GM18517 (cell line): Measurements from ENCODE around the gene CFAP221.

Experiments used
- ATAC-seq: cut with Tn5 transposase; IDR thresholded peaks from one replicate; pipeline ENCODE4 v1.9.1; 2021; ENCODE audit warnings: mild to moderate bottlenecking, moderate library complexity; ENCODE audit not compliant: unreplicated experiment

Gene CFAP221

DNA sequence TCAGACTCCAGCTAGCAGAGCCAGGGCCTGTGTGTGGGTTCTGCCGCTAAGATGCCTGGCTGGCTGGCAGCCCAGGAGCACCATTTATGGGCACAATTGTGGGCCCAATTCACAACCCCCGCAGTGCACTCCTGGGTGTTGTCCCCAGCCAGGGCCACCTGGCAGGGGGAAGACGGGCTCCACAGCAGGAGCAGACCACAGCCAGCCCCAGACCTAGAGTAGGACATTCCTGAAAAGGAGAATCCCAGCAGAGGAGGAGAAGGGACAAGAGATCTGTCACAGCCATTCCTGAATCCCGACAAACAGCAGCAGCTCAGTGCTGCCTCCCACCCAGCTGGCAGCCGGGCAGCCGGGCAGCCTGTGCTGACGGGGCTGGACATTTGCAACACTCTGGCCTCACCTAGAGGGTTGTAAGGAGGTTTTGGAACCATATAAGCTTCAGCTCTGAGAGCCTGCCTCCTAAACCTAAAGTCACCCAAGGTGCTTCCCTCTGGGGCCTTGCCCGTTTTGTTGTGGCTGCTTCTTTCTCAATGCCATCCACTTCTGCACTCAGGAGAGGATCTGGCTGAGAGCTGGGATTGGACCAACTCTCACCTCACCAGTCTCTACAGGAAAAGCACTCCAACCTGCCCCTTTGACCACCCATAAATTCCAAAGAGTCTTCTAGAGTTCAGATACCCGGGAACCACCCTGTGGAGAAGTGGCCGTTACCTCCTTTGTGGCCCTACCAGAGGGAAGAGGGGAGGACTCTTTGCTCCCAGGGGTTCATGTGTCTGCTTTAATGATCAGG, 130.7 kb downstream of the CFAP221 start:
- ATAC-seq: no peak

DNA sequence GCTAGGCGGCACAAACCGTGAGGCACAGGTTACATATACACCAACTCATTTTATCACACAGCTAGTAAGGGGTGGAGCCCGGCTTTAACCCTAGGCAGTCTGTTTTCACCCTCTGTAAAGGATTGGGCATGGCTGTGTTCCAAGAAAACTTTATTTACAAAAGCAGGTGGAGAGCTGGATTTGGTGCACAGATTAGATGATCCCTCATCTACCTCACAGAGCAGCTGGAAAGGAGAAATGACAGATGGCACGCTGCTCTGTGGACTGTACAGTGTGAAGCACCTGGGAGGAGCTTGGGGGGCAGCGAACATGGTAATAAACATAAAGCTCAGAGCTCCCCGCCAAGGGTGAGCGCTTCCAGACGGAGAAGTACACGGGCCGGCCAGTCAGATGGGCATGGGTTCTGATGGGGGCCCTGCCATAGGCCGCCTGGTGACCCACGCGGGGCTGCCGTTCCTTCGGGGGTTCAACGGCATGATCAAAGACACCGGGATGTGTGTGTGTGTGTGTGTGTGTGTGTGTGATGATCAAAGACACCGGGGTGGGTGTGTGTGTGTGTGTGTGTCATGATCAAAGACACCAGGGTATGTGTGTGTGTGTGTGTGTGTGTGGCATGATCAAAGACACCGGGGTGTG, 133.9 kb downstream of the CFAP221 start:
- ATAC-seq: no peak

DNA sequence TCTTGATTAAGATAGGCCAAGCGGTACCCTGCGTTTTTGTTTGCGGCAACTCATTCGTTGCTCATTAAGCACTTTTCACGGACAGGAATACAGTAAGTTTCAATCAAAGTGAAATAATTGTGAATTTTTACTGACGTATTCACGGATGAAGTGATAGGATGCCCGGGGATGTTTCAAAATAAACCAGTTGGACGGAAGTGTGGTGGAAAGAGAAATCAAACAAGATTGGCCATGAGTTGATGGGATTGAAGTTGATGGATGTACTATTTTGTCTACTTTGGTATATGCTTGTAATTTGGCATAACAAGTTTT, 135.2 kb downstream of the CFAP221 start:
- peak; percentile 10 for ATAC-seq

DNA sequence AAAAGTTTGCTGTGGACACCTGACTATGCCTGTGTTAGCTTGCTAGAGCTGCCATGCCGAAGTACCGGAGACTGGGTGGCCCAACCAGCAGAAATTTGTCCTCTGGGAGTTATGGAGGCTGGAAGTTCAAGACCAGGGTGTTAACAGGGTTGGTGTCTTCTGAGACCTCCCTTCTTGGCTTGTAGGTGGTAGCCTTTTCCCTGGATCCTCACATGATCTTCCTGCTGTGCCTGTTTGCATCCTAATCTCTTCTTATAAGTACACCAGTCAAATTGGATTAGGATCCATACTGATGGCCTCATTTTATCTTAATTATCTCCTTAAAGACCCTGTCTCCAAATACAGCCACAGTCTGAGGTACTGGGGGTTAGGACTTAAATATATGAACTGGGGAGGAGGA, 135.6 kb downstream of the CFAP221 start:
- no peak for ATAC-seq

DNA sequence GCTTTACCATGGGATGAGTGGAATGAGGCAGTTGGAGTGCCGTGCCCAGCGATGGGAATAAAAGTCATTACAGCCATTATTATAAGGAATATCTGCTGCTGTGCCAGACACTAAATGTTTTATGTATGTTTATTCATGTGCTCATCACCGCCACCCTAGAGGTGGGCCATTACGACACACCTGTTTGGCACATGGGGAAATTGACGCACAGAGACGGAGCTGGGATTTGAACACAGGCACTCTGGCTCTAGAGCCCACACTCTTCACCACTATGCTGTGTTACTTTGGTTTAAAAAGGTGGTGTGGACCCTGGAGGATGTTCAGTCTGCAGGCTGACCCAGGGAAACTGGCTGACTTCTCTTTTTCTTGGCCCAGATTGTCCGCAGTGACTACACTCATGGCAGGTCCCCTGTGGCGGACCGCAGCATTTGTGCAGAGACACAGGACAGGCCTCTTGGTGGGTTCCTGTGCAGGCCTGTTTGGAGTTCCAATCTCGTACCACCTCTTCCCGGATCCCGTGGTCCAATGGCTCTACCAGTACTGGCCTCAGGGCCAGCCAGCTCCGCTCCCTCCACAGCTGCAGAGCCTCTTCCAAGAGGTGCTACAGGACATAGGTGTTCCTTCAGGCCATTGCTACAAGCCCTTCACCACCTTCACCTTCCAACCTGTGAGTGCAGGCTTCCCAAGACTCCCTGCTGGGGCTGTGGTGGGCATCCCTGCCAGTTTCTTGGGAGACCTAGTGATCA, 136.4 kb downstream of the CFAP221 start:
- ATAC-seq: no peak

DNA sequence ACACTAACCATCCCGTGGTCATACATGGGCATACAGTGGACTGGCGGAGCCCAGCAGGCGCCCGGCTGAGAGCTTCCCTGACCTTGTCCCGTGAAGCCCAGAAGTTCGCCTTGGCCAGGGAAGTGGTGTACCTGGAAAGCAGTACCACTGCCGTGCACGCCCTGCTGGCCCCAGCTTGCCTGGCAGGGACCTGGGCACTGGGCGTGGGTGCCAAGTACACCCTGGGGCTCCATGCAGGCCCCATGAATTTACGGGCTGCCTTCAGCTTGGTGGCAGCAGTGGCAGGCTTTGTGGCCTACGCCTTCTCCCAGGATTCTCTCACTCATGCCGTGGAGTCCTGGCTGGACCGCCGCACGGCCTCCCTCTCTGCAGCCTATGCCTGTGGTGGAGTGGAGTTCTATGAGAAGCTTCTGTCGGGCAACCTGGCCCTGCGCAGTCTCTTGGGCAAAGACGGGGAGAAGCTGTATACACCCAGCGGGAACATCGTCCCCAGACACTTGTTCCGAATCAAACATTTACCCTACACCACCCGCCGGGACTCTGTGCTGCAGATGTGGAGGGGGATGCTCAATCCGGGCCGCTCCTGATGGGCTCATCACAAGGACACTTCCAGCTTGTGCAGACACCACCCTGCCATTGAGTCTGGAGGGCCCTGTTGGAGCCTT, 137.1 kb downstream of the CFAP221 start:
- ATAC-seq: no peak

DNA sequence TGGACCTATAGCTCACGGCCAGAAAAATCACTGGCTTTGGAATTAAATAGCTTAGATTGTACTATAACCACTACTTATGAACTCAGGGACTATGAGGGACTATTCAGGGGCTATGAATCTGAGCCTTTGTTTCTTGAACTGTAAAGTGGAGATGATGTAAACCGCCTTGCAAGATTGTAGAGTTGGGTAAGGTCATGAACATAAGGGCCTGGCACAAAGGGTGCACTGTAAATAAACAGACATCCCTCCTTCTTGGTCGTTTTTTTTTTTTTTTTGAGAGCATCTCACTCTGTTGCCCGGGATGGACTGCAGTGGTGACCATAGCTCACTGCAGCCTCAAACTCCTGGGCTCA, 137.6 kb downstream of the CFAP221 start:
- ATAC-seq: no peak

DNA sequence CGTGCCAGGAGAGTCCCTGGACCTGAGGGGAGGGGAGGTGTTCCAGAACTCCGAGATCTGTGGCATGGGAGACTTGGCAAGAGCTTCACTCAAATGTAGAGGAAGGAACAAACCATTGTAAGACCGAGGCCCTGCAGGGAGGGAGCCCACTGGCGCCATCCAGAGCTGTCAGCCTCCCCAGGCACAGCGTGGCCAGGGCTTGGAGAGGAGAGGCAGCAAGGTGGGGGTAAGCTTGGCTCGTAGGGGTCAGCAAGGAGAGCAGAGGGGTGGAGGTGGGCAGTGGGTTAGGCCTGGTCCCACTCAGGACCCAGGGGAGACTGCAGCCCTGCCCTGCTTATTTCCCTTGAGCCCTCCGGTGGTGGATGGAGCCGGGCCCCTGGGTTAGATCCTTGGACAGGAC, 138.3 kb downstream of the CFAP221 start:
- ATAC-seq: no peak

DNA sequence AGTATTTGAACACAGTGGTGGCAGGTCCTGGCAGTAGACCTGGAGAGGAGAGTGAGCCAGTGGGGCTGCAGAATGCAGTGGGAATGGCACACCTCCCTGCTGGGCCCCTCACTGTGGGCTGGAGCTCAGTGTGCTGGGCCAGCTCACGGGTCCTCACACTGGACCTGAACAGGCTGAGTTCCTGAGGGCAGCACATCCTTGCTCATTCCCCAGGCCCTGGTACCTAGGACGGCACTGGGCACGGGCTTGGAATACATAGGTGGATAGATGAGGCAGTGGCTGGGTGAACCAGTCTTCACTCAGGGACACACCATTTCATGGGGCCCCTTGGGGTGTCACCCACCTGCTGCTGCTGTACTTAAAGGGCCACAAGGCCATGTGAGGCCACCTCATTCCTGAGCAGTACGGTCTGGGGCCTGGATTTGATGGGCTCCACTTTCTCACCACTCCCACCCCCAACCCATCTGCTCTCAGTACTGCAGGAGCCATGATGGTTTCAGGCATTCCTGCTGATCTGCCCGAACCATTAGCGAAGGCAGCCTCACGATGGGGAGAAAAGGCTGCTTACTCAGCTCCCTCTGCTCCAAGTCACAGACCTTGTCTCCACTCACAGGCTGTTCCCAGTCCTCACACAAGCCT, 138.9 kb downstream of the CFAP221 start:
- ATAC-seq: no peak

DNA sequence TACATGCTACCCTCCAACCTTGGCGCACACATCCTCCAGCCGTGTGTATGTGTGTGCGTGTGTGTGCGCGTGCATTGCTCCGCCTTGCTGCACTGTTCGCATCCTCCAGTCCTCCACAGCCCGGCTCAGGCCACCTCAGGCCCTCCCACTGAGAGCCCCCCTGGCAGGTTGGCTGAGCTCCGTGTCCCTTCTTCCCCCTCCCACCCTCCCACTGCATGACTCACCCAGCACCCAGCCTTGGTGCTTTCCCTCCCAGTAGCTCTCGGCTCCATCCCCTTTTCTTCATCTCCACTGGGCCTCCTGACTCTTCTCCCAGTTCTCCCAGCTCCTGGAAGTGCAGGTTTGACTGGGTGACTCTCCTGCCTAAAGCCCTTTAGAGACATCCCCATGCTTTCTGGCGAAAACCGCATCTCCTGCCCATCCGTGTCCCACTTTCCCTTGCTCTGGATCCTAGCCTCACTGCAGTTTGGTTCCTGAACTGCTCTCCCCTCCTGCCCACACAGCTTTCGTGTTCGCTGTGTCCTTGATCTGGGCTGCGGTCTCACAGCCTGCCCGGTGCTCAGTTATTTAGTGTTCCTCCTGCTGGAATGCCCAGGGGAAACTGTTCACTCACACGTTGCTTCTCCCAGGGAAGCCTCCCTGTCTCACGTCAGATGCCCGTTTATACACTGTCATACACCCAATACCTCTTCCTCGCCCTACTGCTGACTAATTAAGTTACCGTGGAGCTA, 139.6 kb downstream of the CFAP221 start:
- no peak for ATAC-seq

DNA sequence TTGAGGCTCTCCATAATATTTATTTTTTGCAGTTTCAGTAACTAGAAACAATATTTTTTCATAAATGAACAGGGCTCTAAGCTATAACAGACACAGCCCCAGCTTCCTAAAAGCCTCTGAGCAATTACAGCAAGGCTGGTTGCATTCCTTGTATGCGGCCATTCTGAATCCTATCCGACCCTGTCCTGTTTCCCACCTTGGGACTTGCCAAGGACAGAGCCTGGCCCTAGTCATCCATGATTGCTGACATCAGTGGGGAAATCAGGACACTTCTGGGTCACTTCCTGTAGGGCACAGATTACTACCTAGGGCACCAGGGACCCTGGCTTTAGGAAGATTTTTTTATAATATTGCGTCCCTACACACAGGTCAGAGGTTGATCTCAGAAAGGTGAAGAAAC, 140.3 kb downstream of the CFAP221 start:
- ATAC-seq: no peak

DNA sequence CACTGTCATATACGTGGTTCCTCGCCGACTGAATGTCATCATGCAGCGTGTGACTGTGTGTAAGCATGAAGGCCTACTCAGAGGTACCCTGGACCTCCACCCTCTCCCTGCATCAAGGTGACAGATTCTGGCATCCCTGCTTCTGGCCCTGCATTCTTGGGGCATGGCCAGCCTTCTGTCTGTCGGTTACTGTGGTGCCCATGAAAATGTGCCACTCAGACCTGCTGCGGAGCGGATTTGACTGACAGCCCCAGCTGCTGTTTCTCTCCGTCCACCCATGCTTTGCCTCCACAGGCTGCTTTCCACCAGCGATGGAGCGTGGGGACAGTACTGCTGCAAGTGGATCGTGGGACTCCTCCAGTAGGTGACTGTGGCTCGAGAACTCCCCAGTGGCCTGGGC, 144.4 kb downstream of the CFAP221 start:
- no peak for ATAC-seq

DNA sequence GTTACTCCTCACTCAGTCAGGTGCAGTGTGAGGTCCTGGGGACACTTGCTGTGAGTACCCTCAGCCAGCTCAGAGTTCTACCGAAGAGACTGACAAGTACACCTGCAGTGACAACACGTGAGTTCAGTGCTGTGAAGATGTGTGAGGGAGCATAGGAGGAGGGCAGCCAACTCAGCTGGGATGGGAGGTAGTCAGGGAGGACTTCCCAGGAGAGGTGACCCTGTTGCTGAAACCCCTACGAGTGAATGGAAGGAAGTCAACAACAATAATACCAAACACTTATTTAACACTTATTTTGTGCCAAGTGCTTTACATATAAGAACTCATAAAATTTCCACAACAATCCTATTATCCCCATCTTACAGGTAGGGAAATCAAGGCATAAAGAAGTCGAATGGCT, 145.0 kb downstream of the CFAP221 start:
- no peak for ATAC-seq

DNA sequence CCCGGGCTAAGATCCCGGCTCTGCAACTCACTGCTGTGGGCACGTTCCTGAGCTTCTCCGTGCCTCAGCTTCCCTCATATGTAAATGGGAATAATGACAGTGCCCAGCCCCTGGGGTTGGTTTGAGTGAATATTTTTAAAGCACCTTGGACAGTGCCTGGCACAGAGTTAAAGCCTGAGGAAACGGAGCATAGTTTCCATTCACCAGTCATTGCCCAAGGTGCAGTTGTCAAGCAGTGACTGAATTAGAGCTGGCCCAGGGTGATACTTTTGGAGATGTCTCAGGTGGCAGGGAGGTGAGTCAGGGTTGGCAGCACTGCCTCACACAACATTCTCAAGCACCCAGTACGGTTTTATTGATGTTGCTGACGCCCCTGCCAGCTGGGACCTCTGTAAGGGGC, 146.9 kb downstream of the CFAP221 start:
- no peak for ATAC-seq

DNA sequence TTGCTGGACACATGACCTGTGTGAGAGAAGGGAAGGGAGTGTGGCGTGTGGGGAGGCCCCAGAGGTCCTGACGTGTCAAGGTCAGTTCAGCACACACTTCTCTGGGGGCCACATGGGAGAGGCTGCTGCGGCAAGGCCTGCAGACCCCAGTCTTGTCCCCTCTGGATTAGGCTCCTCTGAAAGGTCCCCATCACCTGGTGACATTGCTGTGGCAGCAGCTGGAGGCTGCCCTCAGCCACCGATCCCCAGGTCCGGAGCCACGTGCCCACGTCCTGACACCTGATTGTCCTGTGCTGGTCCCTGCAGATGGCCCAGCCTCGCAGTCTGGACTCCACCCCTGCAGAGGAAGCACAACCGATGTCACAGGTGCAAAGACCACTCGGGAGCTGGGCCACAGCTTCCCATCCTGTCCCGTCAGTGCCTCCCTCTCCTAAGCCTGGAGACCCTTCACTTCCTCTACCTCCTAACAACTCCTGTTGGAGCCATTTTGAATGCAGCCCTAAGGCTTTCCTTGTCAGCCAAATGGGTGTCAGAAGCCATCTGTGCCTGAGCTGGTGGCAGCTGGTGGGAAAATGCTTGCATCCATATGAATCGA, 147.5 kb downstream of the CFAP221 start:
- no peak for ATAC-seq

DNA sequence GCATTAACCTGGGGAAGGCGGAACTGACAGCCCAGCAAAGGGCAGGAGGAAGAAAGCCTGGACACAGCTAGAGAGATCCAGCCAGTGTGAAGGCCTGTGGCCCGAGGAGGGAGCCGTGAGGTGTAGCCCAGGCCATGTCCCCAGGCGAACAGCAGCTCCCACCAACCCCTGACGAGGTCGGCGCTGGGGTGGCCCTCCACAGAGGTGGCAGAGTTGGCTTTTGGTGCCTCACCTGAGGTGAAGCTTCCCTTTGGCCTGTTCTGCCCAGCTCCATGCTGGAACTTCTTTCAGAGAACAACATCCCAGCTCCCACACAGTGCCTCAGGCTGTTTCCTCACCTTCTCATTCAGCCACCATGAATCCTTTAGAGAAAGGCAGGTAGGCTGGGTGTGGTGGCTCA, 148.1 kb downstream of the CFAP221 start:
- ATAC-seq: no peak

DNA sequence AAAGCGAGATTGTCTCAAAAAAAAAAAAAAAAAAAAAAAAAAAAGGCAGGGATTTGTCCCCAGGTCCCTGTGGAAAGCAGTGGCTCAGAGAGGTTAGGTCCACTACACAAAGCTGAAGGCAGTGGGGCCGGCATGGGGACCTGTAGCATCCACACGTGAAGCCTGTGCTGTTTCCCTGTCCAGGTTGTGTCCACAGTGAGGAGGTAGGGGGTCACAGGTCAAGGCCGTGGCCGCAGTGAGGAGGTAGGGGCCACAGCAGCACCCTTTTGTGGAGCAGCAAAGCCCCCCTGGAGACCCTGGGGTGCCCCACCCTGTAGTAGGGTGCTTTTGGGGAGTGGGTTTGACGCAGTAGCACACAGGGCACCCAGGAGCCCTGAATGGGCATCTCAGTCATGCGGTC, 148.7 kb downstream of the CFAP221 start:
- no peak for ATAC-seq

DNA sequence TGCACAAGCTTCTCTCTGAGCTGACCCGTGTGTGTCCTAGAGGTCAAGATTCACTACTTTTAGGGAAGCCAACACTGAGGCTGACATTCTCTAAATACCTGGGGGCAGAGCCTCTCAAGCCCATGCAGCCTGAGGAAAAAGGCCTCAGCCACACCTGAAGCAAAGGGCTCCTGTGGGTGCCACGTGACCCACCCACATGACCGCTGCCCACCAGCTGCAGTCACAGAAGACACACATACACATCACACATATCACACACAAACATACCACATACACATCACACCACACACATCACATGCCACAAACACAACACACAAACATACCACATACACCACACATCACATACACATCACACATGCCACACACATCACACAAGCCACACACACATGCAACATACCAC, 149.3 kb downstream of the CFAP221 start:
- no peak for ATAC-seq

DNA sequence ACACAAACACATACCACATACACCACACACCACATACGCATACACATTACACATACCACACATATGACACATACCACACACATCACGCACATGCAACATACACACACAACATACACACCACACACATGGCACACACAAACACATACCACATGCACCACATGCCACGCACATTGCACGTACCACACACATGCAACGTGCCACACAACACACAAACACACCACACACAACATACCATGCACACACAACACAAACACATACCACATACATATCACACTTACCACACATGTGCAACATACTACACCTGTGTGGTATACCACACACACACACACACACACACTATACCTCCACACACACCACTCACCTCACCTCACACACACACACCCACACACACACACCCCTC, 149.7 kb downstream of the CFAP221 start:
- no peak for ATAC-seq

DNA sequence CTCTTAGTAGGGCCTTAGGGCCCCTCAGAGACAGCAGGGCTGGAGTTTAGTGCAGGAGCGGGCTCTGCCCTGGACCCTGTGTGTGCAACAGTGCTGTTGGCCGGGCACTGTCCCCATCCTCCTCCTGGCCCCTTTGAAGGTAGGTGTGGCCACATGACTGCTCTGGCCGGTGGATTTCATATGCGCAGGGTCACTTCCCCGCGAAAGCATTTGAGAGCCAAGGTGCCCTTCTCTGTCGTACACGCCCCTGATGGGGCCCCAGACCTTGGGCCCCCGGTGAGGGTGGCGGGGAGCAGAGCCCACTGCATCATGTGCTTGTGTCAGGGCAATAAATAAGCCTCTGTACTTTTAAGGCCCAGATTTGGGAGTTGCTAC, 150.2 kb downstream of the CFAP221 start:
- ATAC-seq: no peak
